Body of pancreas (tissue), 4 donors: Measurements from ENCODE around the gene SPACA6.

Experiments used
- CTCF ChIP-seq, 7 experiments: fragments of 450-650 bp in 4 of 7; fragments of 200-600 bp in 3 of 7; sonication (generic) in 3 of 7; IDR thresholded peaks; one replicate each; pipeline ENCODE4 v1.5.1; 2016 to 2019; ENCODE audit warnings: antibody characterized with exemption in 7 of 7
- POLR2A ChIP-seq, 3 donors: fragments of 450-650 bp; IDR thresholded peaks; one replicate each; pipeline ENCODE4 v1.6.1; 2016; ENCODE audit warnings: antibody characterized with exemption in 3 of 3, mild to moderate bottlenecking in 2 of 3

- no peak for TF ChIP-seq POLR2A (IDR thresholded peaks at IDR 0.05)
- no peak for TF ChIP-seq CTCF (IDR thresholded peaks at IDR 0.05)
These were observed 28.1 kb upstream of the SPACA6 start for GRCh38 chr19:51664997-51665396.
